ENCODE data around the gene HDAC7.

The HDAC7 gene

GRCh38 chr12:47733142-47733541 lies 86.6 kb downstream of the HDAC7 start:
- Histone ChIP-seq H3K27me3 (ENCODE audit: low read depth) (no peaks in the 10 kb centered on the region), H3K4me3 (no peak overlapping the region), H3K36me3 (replicated peaks) (no peaks in the 10 kb centered on the region), H3K4me1 (no peaks in the 10 kb centered on the region), H3K9me3 (no peaks in the 10 kb centered on the region)
- in situ Hi-C loops (cut with MboI; ENCODE audit: low sequenced_read_pairs) = no loop called here
- DNase-seq (ENCODE audit: low spot score in 2 of 2) = no peak

All from HAP-1 (cell line).